Stimulated activated CD8-positive, alpha-beta memory T cell treated with anti-CD3 and anti-CD28 coated beads, Interleukin-12 subunit alpha, Interleukin-12 subunit beta, amount 100 ng/mL, for 1 hour (primary cell): ENCODE results near the gene ZNF282.
A peak's percentile ranks its signal among the peaks of the same experiment; 100 is the strongest.

Source experiments
- DNase-seq: peaks from one replicate; pipeline ENCODE4 v3.0.0-alpha.2; 2020; ENCODE audit warnings: low read depth

ZNF282 gene

GRCh38 chr7:149195180-149196150 is at the start of gene ZNF282:
ZNF282 (plus strand) TSS chr7:149195546; CDS start chr7:149195590, 44 bp downstream.
- peak; percentile 43 for DNase-seq

GRCh38 chr7:149147072-149147751 is 48.1 kb upstream of the ZNF282 start, which contains the start of gene ZNF398:
ZNF398 (plus strand) TSS chr7:149147453; CDS start chr7:149147743, 290 bp downstream.
- peak; percentile 60 for DNase-seq

GRCh38 chr7:149147752-149148653 is 47.3 kb upstream of the ZNF282 start:
- DNase-seq: peak; percentile 35

GRCh38 chr7:149150981-149151380 is 44.4 kb upstream of the ZNF282 start:
- no peak for DNase-seq

GRCh38 chr7:149153346-149153745 is 42.0 kb upstream of the ZNF282 start:
- no peak for DNase-seq

- no peak for DNase-seq
Measured at GRCh38 chr7:149154056-149154455, 41.3 kb upstream of the ZNF282 start.

GRCh38 chr7:149156898-149157297 is 38.4 kb upstream of the ZNF282 start:
- no peak for DNase-seq

GRCh38 chr7:149161241-149161848 is 34.0 kb upstream of the ZNF282 start:
- no peak for DNase-seq

GRCh38 chr7:149166142-149166541 is 29.2 kb upstream of the ZNF282 start:
- DNase-seq: no peak

GRCh38 chr7:149166630-149167352 is 28.6 kb upstream of the ZNF282 start:
- DNase-seq: no peak

GRCh38 chr7:149171892-149172533 is 23.3 kb upstream of the ZNF282 start:
- DNase-seq: no peak

- no peak for DNase-seq
Measured at GRCh38 chr7:149172534-149172920, 22.8 kb upstream of the ZNF282 start.

GRCh38 chr7:149175150-149175549 is 20.2 kb upstream of the ZNF282 start:
- DNase-seq: no peak

- no peak for DNase-seq
Measured at GRCh38 chr7:149179241-149179640, 16.1 kb upstream of the ZNF282 start.

GRCh38 chr7:149180722-149181449 is 14.5 kb upstream of the ZNF282 start:
- DNase-seq: no peak

- no peak for DNase-seq
Measured at GRCh38 chr7:149181450-149181790, 13.9 kb upstream of the ZNF282 start.

GRCh38 chr7:149184274-149184673 is 11.1 kb upstream of the ZNF282 start:
- DNase-seq: no peak

GRCh38 chr7:149188213-149188612 is 7.1 kb upstream of the ZNF282 start:
- DNase-seq: no peak

- no peak for DNase-seq
Measured at GRCh38 chr7:149188637-149189259, 6.6 kb upstream of the ZNF282 start.
